Measurements from ENCODE around the gene CPLANE2. TPM values are rescaled to one million over a fixed set of nuclear protein-coding genes. Genes with fewer than 3 reads are reported as not detected.
"Not testable (repeated sequence)": the region's sequence is repeated elsewhere in the genome, so short reads cannot be mapped to it uniquely, and the experiment has no call there.

Gene CPLANE2
- total RNA-seq, 1 donor from 2014 or later, result 3.0 TPM

DNA sequence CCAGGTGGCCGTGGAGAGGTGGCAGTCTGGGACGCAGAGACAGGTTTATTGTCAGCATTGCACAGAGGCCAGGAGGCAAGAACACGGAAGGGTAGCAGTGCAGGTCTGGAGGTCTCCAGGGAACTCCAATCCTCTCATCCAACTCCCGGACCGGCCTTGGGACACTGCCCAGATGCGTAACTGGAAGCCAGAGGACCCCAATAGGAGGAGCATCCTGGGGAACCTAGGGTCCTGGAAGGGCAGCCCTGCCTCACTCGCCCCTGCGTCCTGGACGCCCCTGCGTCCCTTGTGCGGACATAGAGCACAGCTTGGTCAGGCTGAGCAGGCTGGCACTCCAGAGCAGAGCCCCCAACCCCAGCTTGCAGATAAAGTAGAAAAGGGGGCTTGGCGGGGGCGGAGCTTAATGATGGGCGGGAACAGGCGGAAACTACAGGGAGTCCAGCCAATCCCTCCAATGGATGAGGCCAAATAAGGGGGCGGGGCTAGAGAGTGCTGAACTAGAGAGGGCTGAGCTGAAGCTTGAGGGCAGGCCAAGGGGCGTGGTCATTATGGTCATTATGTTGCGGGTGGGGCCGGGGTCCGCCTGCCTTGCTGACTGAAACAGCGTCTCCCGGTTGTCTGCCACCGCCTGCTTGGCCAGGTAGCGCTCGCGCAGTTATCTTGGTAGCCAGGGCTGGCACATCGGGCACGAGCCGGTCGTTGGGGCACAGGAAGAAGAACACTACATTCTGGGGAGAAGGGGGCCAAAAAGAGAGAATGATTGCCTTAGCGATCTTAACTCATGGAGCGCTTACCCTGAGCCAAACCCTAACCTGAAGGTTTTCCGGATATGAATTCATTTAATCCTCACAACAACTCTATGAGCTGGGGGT is 20.9 kb downstream of the CPLANE2 start:
- no peak overlapping the region for H3K9ac ChIP-seq
- TF ChIP-seq, protein P1, sequence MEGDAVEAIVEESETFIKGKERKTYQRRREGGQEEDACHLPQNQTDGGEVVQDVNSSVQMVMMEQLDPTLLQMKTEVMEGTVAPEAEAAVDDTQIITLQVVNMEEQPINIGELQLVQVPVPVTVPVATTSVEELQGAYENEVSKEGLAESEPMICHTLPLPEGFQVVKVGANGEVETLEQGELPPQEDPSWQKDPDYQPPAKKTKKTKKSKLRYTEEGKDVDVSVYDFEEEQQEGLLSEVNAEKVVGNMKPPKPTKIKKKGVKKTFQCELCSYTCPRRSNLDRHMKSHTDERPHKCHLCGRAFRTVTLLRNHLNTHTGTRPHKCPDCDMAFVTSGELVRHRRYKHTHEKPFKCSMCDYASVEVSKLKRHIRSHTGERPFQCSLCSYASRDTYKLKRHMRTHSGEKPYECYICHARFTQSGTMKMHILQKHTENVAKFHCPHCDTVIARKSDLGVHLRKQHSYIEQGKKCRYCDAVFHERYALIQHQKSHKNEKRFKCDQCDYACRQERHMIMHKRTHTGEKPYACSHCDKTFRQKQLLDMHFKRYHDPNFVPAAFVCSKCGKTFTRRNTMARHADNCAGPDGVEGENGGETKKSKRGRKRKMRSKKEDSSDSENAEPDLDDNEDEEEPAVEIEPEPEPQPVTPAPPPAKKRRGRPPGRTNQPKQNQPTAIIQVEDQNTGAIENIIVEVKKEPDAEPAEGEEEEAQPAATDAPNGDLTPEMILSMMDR (IDR thresholded peaks at IDR 0.05), result no peak
- no peak for TF ChIP-seq EZH2 (IDR thresholded peaks at IDR 0.05)
- TF ChIP-seq EZH2phosphoT487 (IDR thresholded peaks at IDR 0.05), result no peak

DNA sequence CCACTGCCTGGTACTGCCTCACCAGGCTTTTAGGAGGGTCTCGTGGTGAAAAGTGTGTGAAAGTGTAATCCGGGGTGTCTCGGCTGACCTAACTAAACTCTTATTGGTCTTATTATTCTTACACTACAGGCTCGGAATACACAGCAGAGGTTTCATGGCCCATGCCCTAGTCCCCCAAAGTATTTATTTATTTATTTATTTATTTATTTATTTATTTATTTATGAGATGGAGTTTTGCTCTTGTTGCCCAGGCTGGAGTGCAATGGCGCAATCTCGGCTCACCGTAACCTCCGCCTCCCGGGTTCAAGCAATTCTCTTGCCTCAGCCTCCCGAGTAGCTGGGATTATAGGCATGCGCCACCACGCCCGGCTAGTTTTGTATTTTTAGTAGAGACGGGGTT is 21.7 kb downstream of the CPLANE2 start:
- H3K4me3 ChIP-seq; H3K36me3 Mint-ChIP-seq; H3K4me2 ChIP-seq; H3K27ac ChIP-seq; H3K27ac Mint-ChIP-seq; H3K9ac ChIP-seq; H3K9me3 ChIP-seq (ENCODE audit: low read depth); H3K36me3 ChIP-seq; H2AFZ ChIP-seq (replicated peaks); H3K79me2 ChIP-seq (ENCODE audit: low read depth); DNase-seq (ENCODE audit: low spot score); H3K9me3 Mint-ChIP-seq; H4K20me1 ChIP-seq (ENCODE audit: low read depth); H3K4me3 Mint-ChIP-seq: not testable (repeated sequence)
- Mint-ChIP-seq H3K4me1 (peaks cover 37% of the 10 kb centered on the region), H3K27me3 (ENCODE audit: insufficient read depth, low read depth) (peaks cover 23% of the 10 kb centered on the region)
- Histone ChIP-seq H3K4me1 (peaks cover 15% of the 10 kb centered on the region), H3K27me3 (peaks cover 36% of the 10 kb centered on the region), H3F3A (ENCODE audit: low read depth) (peaks cover 19% of the 10 kb centered on the region)

More for the DNA sequence above, 20.9 kb downstream of the CPLANE2 start:
- Histone ChIP-seq H3F3A (ENCODE audit: low read depth) (peaks cover 15% of the 10 kb centered on the region), H3K9me3 (ENCODE audit: low read depth) (no peaks in the 10 kb centered on the region), H3K36me3 (no peaks in the 10 kb centered on the region), H2AFZ (replicated peaks) (peak overlapping the region; percentile 44), H3K4me1 (peaks cover 14% of the 10 kb centered on the region), H3K27ac (no peak overlapping the region), H3K27me3 (peaks cover 42% of the 10 kb centered on the region), H4K20me1 (ENCODE audit: low read depth) (no peaks in the 10 kb centered on the region), H3K79me2 (ENCODE audit: low read depth) (no peaks in the 10 kb centered on the region), H3K4me2 (peak overlapping the region; percentile 90), H3K4me3 (peak overlapping the region; percentile 48)
- H3K4me3 Mint-ChIP-seq, result peak overlapping the region; percentile 87
- H3K9me3 Mint-ChIP-seq, result no peaks in the 10 kb centered on the region
- peaks cover 33% of the 10 kb centered on the region for H3K4me1 Mint-ChIP-seq
- peak; percentile 100 for DNase-seq (ENCODE audit: low spot score)
- H3K27me3 Mint-ChIP-seq (ENCODE audit: insufficient read depth, low read depth), result peaks cover 26% of the 10 kb centered on the region
- H3K27ac Mint-ChIP-seq, result no peak overlapping the region
- no peaks in the 10 kb centered on the region for H3K36me3 Mint-ChIP-seq

DNA sequence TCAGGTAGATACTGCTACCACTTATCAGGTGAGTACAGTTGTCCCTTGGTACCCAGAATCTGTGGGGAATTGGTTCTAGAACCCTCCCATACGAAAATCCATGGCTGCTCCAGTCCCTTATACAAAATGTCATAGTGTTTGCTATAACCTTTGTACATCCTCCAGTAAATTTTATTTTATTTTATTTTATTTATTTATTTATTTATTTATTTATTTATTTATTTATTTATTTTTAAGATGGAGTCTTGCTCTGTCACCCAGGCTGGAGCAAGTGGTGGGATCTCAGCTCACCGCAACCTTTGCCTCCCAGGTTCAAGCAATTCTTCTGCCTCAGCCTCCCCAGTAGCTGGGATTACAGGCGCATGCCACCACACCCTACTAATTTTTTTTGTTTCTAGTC is 23.4 kb downstream of the CPLANE2 start:
- H3K4me2 ChIP-seq; H3K4me3 Mint-ChIP-seq; H3K36me3 Mint-ChIP-seq; H3K27ac ChIP-seq; H2AFZ ChIP-seq (replicated peaks); H3K36me3 ChIP-seq; H3K79me2 ChIP-seq (ENCODE audit: low read depth); H3K4me3 ChIP-seq; H3K9me3 Mint-ChIP-seq; DNase-seq (ENCODE audit: low spot score); H4K20me1 ChIP-seq (ENCODE audit: low read depth); H3K9me3 ChIP-seq (ENCODE audit: low read depth); H3K9ac ChIP-seq; H3K27ac Mint-ChIP-seq: not testable (repeated sequence)
- Histone ChIP-seq H3K27me3 (peaks cover 21% of the 10 kb centered on the region), H3F3A (ENCODE audit: low read depth) (peaks cover 21% of the 10 kb centered on the region), H3K4me1 (peaks cover 20% of the 10 kb centered on the region)
- Mint-ChIP-seq H3K4me1 (peaks cover 40% of the 10 kb centered on the region), H3K27me3 (ENCODE audit: insufficient read depth, low read depth) (peaks cover 19% of the 10 kb centered on the region)

DNA sequence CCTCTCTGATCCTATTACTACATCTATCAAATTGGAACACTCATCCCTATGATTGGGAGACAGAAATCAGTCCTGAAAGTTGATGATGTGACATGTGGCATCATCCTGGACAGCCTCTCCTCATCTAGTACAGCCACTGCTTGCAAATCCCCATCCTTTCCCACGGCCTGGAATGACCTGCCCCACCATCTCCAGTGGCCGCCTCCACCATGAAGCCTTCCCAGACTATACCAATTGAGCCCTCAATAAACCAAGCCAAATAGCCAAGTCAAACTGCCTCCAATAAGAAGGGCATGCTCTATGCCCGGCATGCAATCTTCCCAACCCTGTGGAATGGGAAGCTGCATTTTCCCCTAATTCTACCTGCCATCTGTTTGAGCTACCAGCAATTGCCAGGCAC is 24.0 kb downstream of the CPLANE2 start:
- TF ChIP-seq, protein P1 (IDR thresholded peaks at IDR 0.05), result no peak
- TF ChIP-seq EZH2phosphoT487 (IDR thresholded peaks at IDR 0.05), result no peak
- H3K4me1 Mint-ChIP-seq, result peaks cover 37% of the 10 kb centered on the region
- peak overlapping the region; percentile 8 for H3K27ac Mint-ChIP-seq
- H3K4me1 ChIP-seq, result peaks cover 20% of the 10 kb centered on the region
- H3K36me3 ChIP-seq, result no peaks in the 10 kb centered on the region
- no peak overlapping the region for H3K27ac ChIP-seq
- peaks cover 19% of the 10 kb centered on the region for H3K27me3 ChIP-seq
- H3K4me2 ChIP-seq, result no peak overlapping the region
- peaks cover 16% of the 10 kb centered on the region for H3K27me3 Mint-ChIP-seq (ENCODE audit: insufficient read depth, low read depth)
- no peaks in the 10 kb centered on the region for H3K36me3 Mint-ChIP-seq
- no peak for DNase-seq (ENCODE audit: low spot score)
- peaks cover 21% of the 10 kb centered on the region for H3F3A ChIP-seq (ENCODE audit: low read depth)
- H3K4me3 Mint-ChIP-seq, result no peak overlapping the region
- no peaks in the 10 kb centered on the region for H3K9me3 ChIP-seq (ENCODE audit: low read depth)
- peak overlapping the region; percentile 82 for H2AFZ ChIP-seq (replicated peaks)
- no peaks in the 10 kb centered on the region for H3K9me3 Mint-ChIP-seq
- H3K79me2 ChIP-seq (ENCODE audit: low read depth), result no peaks in the 10 kb centered on the region
- no peak overlapping the region for H3K4me3 ChIP-seq
- H3K9ac ChIP-seq, result no peak overlapping the region
- no peaks in the 10 kb centered on the region for H4K20me1 ChIP-seq (ENCODE audit: low read depth)

Measured in neural progenitor cell (in vitro differentiated cells).